GM18858 (cell line): ENCODE results near the gene RGL2.

Experiments used
- ATAC-seq: cut with Tn5 transposase; IDR thresholded peaks from one replicate; pipeline ENCODE4 v1.9.1; 2021; ENCODE audit not compliant: unreplicated experiment

Gene RGL2

DNA sequence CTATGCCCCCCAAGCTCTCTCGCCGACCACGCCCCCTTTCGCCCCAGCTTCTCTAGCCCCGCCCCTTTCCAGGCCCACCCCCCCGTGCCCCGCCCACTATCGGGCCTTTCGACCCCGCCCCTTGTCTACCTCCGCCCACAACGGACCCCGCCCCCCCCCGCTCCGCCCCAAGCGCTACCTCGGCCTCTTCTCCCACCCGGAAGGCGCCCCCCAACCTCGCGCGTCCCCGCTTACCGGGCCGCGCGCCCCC is 18.6 kb upstream of the RGL2 start:
- no peak for ATAC-seq

DNA sequence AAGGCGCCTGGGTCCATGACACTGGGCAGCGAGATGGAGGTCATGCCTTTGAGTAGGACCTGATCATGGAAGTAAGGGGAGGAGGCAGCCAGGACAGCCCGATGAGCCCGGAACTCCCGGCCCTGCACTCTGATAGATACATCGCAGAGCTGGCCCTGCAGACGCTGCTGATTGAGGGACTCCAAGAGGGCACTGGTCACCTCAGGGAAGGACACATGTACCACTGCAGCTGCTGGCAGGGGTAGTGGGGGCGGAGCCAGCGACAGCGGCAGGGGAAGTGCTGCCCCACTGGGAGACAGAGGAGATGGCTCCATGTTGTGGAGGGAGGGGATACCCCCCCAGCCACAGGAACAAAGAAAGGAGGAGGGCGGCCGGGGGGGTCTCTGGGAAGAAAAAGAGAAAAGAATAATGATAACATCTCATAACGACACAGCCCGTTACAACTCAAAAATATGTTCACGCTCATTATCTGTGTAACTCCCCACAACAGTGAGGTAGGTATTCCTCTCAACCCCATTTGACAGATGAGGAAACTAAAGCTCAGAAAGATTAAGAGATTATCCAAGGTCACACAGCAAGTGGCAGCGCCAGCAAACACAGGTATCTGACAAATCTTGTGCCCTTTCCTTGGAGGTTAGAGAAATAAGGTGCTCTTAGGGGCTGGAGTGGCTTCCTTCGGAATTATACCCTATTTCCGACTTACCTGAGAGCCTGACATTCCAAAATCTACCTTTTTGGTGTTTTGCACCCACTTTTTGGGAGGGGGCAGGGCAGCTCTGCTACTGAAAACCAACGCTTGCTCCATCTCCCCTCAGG is 18.1 kb upstream of the RGL2 start:
- ATAC-seq: no peak

DNA sequence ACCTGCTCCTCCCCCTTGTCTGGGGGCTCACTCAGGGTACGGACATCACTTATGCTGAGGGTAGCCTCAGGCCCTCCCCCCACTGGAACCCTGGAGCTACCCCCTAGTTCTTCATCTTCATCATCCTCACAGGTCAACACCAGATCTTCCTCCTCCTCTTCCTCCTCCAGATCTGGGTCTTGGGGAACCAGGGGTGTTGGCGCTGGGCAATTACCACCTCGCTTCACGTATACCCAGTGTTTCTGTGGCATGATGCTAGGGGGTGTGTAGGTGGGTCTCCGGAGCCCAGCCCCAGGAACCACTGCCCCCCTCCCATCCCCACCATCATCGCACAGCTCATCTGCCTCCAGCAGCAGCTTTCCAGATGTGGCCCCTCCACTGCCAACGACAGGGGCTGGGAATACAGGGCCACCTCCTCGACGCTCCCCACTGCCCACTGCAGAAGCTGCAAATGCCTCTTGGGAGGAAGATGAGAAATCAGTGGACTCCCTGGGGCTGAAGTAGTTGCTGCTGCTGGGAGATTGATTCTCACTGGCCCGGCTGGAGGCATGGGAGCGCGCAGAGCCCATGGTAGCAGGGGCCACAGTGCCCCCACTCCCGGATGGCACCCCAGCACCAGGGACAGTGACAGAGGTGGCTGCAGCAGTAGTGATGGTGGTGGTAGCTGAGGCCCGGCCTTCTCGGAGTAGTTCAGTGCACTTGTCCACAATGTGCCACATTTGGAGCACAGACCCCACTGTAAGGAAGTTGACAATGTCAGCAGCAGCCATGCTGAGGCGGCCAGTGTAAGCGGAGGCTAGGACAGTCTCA is 17.3 kb upstream of the RGL2 start:
- no peak for ATAC-seq

DNA sequence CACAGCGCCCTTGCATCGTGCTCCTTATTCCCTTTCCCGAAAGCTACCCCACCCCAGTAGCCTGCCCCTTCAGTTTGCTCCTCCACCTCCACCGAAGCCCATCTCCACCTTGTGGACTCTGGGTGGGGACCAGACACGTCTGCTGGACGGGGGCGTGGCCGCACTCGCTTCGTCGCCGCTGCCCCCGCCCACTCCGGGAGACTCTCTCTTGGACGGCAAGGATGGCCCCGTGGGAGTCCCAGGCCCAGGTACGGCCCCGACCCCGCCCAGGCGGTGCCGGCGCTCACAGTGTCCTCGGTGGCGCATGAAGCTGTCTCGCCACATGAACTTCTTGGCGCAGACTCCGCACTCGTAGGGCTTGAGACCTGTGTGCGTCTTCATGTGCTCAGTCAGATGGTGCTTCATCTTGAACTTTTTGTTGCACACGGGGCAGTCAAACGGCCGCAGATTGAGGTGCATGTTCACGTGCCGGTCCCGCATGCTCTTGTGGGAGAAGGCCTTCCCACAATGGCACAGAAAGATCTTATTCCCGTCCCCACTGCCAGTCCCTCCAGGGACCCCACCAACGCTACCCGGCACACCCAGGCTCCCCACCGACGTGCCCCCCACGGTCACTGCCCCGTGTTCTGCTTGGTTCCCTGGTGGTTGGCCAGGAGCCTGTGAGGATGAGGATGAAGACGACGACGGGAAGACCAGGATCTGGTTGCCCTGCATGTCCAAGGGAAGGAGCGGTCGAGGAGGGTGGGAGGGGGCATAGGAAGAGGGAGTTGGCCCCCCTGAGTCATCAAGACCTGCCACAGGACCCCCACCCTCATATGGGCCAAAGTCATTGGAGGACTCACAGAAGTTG is 16.4 kb upstream of the RGL2 start:
- no peak for ATAC-seq

DNA sequence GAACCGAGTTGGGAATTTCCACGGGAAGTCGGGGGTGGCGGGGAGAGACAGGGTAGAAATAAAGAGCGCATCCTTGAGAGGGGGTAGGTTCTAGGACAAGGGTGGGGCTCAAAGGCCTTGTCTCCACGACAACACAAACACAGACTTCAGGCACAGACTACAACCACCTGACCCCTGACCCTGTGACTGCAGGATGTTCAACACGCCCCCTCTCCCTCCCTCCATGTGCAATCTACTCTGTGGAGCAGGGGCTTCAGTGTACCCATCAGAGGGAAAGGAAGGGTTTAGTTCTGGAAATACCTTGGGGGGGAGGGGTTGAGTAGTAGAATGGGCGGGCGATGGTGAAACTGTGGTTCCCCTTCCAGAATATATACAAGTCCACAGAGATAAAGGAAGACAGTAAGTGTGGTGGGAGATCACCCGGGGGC is 15.8 kb upstream of the RGL2 start:
- no peak for ATAC-seq

DNA sequence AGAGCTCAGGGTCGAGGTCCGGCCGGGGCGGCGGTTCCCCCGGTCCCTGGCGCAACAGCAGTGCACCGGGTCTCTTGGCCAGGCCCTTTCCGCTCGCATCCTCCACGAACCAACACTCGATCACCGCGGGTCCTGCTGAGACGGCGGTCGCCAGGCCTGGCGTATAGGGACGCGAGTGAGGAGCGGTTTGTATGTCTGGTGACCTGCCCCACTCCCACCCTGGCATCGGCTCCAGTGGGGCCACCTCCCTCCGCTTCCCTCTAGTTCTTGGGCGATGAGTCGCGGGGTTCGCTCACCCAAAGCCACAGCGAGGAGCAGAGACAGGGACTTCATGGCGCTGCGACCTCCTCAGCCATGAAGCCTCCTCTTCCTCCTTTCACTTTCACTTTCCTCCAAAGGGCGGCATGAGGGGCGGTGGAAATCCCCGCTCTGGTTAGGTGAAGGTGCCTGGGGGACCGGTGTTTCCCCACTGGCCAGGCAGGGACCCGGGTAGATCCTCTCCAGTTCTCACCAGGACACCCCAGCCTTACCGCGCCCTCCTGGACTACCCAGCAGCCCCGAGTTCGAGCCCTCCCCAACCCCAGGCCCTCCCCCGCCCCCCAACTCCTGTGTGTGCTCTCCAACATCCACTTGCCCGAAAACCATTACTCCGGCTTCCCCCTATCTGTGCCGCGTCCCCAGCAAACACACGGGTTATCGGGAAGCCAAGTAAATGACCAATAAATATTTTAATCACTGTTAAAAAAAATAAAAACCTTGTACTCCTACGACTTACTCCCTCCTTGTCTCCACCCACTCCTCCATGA is 15.2 kb upstream of the RGL2 start, which contains the start of gene TAPBP:
Gene TAPBP, minus strand, starts transcription at position 370 of the 806 bp plus-strand sequence. Its CDS starts 37 bp downstream, at position 333.
- ATAC-seq: peak; percentile 29

DNA sequence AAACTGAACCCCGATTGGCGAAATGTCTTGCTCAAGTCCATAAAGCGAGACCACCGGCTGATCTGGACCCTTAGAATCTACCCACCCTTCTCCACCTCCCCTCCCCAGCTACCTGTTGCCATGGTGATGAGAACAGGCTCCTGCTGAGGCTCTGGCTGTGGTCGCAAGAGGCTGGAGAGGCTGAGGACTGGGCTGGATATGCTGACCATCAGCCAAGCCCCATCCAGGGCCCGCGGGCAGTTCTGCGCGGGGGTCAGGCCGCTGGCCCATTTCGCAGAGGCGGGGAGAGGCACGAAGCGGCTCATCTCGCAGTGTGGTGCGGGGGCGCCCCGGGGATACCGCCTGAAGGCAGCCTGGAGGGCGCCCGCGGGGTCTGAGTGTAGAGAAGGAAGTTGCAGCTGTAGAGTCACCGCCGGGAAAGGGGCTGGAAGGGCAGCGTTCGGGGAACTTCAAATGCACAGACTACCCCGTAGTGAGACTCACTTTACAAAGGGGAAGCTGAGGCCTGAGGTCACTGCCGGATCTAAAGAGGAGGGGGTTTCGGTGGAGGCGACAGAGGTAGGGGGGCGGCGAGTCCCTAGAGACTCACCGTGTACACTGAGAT is 14.5 kb upstream of the RGL2 start:
- ATAC-seq: no peak

DNA sequence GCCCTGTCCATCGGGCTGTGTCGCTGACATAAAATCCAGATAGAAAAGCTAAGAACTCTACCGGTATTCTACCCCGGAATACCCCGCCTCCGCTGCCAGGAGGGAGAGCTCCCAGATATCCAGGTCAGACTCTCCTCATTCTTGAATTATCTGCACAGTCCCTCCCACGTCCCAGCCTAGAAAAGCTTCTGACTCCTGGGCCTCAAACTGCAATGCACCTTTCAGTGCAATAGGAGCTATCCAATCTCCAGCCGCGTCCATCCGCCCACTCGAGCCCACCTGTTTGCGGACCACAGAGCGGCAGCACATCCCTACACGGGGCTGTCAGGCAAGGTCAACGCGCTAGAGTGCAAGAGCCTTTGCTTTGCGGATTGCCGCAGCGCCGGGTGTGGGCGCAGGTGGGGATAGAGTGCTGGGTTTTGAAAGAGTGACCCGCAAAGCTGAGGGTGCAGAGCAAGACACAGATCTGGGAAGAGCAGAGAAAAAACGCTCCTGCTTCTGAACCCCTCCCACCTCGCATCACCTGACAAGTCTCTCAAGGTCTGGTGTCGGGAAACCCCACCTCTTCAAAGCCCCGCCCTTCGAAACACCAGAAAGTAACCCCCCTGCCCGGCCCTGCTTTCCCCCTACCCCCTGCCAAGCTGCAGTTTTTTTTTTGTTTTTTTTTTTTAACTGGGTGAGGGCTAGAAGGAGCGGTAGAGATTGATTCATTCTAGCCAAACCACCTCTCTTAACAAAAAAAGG is 13.8 kb upstream of the RGL2 start:
- ATAC-seq: no peak

DNA sequence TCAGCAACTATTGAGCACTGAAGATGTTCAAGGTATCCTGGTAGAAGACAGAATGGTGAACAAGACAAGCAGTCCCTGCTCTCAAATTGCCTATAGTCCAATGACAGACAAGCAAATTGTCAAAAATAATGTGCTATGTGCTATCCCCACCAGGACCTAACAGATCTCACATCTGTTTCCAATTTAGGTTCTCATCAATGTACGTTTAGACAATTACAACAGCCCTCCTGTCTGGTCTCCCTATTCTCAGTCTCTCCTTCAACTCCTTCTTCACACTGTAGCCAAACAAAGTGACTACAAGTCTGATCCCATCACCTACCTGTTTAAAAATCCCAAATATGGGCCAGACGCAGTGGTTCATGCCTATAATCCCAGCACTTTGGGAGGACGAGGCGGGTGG is 7.6 kb upstream of the RGL2 start:
- no peak for ATAC-seq

DNA sequence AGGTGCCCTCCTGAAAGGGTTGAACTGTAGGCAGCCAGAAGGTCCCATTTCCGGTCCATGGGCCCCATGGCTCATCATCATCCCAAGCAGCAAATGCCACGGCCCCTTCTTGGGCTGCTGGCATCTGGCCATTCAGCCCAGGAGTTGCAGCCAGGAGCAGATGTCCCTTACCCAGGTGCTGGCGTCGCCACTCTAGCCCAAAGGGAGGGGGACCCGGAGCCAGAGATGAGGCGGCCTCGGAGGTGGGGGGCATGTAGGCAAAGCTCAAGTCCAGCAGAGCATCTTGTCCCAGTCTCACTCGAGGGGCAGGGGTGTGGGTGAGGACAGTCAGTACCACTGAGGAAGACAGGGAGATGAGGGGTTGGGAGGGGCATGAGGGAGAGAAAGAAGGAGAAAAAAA is 6.3 kb upstream of the RGL2 start:
- ATAC-seq: no peak

DNA sequence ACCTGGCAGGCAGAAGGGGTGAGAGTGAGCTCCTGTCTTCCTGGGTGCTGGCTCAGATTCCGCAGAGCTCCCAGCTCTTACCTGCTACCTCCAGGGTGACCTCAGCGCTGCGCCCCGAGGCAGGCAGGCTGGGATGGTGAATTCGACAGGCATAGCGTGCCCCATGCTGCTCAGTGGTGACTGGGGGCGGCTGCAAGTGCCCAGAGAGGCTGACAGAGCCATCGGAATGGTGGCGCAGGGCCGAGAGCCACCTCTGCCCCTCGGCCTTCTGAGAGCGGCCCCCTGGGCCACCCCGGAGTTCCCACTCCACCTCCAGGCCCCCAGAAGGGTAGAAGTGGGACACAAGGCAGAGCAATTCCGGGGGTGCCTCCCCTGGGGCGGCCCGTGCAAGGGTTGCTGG is 5.5 kb upstream of the RGL2 start:
- ATAC-seq: no peak

DNA sequence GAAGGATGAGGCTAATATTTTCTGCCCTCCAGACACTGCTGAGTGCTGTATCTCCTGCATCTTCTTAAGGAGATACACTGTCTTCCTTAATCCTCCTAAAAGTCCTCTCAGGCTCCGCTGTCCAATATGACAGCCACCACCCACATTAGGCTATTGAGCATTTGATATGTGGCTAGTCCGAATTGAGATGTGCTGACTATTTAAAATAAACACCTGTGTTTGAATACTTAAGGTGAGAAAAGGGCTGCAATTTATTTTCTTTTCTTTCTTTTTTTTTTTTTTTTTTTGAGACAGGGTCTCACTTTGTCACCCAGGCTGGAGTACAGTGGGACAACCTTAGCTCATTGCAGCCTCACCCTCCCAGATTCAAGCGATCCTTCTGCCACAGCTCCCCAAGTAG is 3.1 kb upstream of the RGL2 start:
- ATAC-seq: no peak

DNA sequence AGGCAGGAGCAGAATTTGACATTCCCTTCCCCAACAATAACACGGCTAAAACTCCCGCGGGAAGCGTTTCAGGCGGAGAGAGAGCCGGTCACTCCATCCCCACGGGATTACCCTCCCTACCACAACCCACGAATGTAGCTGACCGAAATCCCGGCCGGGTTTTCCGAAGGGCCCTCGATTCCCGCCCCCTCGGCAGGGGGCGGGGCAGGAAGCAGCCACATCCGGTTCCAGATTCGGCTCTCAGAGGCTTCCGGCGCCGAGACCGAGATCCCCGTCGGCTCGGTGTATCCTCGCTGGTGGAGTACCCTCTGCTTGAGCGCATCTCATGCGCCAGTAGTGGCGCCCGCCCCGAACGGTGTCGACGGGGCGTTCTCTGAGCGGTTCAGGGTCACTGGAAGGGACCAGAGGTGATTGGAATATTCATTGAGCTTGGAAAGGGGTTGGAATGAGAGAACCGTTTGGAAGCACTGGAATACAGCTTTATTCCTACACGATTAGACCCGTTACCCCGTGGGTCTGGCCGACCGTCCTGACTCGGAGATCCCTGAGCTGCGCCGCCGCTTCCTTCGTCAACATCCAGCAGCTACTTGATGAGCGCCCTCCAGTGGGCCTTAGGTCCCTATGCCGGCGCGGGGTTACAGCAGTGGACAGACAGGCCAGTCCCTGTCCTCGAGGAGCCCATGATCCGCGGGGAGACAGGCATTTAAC is 649 bp upstream of the RGL2 start:
- peak; percentile 67 for ATAC-seq

DNA sequence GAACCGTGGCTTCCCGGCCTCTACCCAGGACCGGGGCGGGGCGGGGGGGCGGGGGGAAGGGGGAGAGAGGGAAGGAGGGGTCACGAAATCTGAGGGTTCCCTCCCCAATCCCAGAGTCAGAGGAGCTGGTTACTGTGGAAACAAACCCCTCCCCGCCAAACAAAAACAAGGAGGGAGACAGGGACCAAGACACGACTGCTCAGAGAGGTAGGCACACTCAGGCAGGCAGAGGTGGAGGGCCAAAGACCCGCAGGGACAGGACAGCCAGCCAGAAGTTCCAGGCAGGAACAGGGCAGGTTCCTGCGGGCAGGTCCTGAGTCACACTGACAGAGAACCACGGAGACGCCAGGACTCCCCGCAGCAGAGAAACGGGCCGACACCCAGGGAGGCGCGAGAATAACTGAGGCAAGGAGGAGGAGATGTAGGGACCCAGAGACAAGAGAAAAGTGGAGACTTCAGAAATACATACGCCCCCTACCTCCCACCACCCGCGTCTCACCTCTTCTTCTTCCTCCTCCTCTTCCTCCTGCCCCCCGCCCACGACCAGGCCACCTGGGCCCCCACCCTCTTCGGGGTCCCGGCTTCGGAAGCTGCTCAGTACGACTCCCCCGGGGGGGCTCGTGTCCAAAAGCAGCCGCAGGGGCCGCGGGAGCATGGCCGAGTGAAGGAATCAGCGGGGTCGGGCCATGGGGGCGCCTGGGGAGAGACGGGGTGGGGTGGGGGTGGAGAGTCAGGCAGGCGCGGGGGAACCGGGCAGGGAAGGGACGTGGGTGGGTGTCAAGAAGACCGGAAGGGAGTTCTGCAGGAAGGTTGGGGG is 578 bp downstream of the RGL2 start:
- no peak for ATAC-seq

DNA sequence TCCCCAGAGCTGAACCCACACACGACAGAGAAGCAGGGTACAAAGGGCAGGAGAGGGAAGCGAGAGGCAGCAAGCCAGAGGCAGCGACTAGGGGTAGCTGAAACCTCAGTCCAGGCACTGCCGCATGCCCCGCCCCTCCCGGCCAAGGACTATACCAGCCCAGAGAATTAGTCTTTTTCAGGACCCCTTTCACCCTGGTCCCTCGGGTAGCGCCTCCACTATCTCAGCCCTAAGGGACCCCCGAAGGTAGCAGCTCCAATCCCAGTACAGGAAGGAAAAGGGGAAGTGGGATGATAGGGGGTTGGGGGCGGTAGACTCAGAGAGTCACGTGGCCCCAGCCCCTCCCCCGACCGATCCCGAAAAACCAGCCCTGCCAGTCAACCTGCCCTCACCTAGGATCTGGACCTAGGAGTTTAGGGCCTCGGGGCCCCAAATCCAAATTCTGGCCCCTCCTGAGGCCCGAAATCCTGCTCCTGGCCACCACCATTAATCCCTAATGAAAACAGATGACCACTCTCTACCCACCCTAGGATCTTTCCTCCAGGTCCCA is 1.3 kb downstream of the RGL2 start:
- no peak for ATAC-seq

DNA sequence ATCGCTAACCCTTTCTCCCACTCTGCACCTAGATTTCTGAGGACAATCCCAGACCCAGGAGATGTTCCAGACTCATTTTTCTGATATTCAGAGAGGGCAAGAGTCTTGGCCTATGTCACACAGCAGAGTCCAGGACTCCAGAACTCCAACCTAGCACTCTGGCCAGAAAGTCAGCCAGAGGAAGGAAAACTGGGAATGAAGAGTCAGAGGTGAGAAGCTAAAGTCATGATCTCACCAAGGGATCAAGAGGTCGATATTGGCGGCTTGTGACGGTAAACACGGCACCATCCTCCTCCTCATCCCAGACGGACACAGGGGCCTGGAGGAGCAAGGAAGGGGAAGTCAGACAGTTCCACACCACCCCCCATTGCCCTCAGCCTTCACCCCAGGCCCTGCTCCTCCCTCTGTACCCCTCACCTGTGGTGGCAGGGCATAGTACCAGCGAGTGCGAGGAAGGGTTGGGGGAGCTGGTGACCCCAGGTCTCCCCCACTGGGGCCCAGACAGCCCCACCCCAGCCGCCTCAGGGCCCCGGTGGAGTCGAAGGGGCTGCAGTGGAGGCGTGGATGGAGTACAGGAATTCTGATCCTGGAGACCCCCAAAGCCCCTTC is 1.8 kb downstream of the RGL2 start:
- ATAC-seq: no peak

DNA sequence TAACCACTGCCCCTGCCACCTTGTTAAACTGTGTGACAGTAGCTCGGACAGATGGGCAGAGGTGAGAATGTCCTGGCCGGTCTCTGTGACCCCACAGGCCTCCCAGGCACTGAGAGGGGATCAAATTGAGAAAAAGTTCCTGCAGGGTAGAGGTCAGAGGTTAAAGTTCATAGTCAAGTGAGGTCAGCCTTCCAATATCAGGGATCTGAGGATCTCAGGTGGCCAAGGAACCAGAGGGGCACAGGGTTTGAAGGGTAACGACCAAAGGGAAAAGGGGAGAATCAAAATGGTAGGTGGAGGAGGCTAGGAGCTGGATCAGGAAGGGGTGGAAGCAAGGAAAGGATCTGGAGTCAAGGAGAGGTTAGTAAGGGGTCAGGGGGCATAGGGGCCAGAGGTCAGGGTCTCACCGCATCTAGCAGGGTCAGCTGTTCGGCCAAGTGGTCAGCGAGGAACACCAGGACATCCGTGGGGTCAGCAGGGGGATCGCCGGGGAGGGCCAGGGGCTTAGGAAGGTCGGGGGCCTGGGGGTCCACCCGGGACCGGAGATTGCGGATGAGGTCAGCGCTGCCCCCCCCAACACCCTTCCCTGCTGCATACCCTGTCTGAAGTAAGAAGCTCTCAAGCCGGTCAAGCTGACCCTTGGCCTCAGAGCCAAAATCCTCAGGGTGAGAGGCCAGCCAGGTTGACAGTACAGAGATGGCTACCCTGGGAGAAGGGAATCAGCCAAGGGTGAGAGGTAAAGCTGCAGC is 2.9 kb downstream of the RGL2 start:
- ATAC-seq: no peak
